Epithelial cell of esophagus (primary cell): Measurements from ENCODE around the gene RAB25.

Source experiments
- DNase-seq: peaks from one replicate; pipeline ENCODE4 v3.0.0; 2010; ENCODE audit warnings: low read depth
- H3K4me3 ChIP-seq: 2 replicates; pipeline ENCODE4 v1.5.1; 2011; ENCODE audit warnings: mild to moderate bottlenecking, low read length, control low read depth
- TF ChIP-seq, protein P1 (sequence below): IDR thresholded peaks from 2 replicates; pipeline ENCODE4 v1.5.1; 2011; ENCODE audit warnings: low read depth, mild to moderate bottlenecking, low read length, control low read depth, inconsistent platforms; ENCODE audit not compliant: insufficient read depth; ENCODE audit errors: missing control alignments

Gene RAB25

DNA sequence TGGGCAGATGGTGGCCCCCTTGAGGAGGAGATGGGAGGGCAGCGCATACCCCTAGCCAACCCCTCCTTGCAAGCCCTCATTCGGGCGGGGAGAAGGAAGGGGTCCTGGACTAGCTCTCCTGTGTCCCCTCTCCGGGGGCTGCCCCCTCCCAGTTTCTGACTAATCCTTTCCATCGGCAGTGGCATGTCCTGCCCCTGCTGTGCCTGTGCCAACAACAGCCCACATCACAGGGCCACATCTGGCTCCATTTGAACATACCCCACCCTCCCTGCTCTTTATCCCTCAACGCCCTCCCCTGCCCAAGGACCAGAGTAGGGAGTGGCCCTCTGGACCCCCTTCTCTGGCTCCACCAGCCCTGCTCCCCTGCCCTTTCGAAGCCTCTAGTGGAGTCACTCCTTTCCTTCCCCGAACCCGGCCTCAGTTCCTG, 42.6 kb downstream of the RAB25 start:
- peak; percentile 53 for DNase-seq
- TF ChIP-seq, protein P1, sequence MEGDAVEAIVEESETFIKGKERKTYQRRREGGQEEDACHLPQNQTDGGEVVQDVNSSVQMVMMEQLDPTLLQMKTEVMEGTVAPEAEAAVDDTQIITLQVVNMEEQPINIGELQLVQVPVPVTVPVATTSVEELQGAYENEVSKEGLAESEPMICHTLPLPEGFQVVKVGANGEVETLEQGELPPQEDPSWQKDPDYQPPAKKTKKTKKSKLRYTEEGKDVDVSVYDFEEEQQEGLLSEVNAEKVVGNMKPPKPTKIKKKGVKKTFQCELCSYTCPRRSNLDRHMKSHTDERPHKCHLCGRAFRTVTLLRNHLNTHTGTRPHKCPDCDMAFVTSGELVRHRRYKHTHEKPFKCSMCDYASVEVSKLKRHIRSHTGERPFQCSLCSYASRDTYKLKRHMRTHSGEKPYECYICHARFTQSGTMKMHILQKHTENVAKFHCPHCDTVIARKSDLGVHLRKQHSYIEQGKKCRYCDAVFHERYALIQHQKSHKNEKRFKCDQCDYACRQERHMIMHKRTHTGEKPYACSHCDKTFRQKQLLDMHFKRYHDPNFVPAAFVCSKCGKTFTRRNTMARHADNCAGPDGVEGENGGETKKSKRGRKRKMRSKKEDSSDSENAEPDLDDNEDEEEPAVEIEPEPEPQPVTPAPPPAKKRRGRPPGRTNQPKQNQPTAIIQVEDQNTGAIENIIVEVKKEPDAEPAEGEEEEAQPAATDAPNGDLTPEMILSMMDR: no peak
- H3K4me3 ChIP-seq: peak overlapping the region; percentile 21

DNA sequence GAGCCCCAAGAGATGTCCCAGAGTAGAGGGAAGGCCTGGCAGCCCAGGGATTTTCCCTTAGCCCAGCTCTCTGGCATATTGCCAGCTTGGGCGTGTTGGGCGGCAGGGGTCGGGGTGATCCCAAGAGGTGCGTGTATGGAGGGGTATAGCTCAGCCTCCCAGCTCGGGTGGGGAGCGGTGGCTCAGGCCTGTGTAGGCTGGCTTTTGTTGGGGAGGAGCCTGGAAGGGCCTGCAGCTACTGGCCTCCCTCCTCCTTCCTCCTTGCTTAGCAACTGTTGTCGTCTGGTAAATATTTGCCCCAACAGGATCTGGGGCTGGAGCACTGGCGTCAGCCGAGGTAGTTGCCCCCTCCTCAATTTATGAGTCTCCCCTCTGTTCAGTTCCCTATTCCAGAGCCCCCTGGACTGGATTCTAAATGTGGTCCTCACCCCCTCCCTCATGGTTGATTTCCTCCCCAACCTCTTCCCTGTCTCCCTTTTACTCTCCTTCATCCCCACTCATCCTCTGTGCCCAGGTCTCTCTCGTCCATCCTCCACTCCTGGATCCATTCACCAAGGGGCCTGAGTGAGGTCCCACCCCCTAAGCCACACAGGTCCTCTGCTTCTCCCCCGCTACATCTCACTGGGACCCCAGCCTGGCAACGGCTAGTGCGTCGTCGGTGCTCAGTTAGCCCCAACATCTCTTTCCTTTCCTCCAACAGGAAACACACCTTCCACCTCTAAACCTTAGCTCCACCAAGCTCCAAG, 43.3 kb downstream of the RAB25 start:
- TF ChIP-seq, protein P1: no peak
- H3K4me3 ChIP-seq: peak overlapping the region; percentile 21
- DNase-seq: peak; percentile 95

DNA sequence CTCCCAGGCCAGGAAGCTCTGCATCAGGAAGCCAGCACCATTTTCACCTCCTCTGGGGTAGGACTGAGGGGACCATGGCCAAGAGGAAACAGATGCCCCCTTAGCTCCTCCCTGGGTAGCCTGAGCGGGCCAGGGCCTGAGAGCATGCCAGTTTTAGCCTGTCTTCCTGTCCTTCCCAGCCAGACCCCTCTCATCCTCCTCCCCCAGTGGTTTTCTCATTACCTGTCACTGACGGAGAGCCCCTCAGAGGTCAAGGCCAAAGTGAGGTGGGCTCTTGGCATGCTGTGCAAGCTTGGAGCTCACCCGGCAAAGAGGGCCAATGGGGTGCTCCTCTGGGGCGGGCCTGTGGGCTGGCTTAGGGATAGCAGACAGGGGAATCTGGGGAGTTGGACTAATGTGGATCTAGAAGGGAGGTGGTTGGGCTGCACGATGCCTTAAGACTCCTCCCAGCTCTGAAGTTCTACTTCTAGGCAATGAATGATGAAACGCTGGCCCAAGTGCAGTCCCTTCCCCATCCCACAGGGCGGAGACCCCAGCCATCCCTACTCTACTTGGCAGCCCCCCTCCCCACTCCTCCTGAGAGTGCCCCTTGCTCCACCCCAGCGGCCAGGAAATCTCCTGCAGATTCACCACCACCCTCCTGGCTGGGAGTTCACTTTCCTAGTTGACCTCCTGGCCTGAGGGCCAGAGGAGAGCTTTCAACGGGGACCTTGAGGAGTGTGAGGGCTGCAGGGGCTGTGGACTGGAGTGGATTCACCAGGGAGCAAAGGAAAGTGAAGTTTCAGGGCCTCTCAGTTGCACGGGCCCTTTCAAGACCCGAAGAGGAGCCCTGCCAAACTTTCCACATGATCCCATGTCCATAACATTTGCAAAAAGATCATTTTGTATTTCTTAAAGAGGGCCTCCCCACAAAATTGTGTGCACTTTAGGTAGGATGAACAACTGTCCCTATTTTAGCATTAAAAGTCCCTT, 44.2 kb downstream of the RAB25 start:
- DNase-seq: peak; percentile 42
- TF ChIP-seq, protein P1: no peak
- peak overlapping the region; percentile 4 for H3K4me3 ChIP-seq

DNA sequence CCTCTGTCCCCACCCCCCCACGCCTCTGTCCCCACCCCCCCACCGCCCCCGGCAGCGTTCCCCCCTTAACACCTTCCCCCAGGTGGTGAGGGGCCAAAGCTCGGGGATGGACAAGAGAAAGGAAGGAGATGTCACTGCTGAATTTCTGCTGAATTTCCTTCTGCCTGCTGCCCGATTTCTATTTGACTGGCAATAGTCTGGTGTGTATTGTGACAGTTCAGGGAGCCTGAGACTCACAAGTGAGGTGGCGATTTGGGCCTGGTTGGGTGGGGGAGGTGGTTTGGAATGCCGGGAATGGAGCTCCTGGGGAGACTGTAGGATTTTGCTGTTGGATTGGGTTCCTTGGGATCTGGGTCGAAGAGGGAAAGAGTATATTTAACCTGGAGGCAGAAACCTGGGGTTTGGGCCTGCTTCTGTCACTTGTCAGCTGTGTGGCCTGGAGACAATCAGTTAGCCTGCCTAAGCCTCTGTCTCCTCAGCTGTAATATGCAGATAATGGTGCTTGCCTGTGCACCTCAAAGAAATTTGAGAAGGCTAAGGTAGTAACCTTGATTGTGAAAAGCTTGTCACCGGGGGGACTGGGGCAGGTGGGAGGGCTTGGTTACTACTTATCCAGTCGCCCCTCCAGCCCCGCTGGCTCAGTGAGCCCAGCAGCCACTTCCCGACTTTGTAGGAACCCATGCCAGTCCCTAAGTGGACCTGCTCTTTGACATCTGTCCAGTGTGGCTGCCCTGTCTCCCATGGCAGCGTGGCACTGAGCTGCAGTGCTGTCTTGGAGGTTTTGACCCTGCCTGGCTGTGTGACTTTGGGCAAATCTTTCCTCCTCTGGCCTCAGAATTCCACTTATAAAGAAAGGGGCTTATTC, 45.9 kb downstream of the RAB25 start:
- no peak overlapping the region for H3K4me3 ChIP-seq
- TF ChIP-seq, protein P1: no peak
- no peak for DNase-seq

DNA sequence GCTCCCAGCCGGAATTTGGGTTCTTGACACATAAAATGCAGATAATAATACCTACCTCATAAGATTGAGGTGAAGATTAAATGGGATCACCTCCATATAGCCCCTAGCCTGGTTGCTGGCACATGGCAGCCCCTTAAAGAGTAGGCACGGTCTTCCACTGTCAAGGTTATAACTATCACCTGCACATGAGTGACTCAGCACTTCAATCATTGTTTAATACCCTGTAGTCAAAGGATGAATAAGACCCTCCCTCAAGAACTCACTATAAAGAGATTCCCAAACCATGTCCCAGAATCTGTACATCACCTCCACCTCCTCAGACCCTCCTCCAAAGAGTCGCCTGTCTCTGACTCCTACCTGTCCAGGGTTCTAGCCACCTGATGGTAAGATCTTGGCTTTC, 47.1 kb downstream of the RAB25 start:
- TF ChIP-seq, protein P1: no peak
- DNase-seq: no peak
- H3K4me3 ChIP-seq: no peak overlapping the region

DNA sequence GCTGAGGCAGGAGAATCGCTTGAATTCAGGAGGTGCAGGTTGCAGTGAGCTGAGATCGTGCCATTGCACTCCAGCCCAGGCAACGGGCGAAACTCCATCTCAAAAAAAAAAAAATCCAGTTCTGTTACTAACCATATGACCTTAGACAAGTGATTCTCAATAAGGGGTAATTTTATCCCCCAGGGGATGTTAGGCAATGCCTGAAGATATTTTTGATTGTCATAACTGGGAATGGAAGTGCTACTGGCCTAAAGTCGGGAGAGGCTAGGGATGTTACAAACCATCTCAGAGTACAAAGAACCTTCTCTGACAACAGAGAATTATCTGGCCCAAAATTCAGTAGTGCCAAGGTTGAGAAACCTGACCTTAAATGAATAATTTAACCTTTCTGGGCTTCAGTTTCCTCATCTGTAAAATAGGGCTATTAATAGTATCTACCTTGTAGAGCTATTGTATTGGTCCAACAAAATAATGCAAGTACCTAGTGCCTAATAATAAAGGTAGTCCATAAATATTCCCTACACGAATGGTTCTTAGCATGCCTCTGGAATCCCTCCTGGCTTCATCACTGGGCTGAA, 47.8 kb downstream of the RAB25 start:
- DNase-seq: no peak
- TF ChIP-seq, protein P1: no peak
- no peak overlapping the region for H3K4me3 ChIP-seq
